Large intestine (tissue), 3 donors: ENCODE measurements around the gene GUCY1A2. TPM values are rescaled to one million over a fixed set of nuclear protein-coding genes. Genes with fewer than 3 reads are reported as not detected.

ENCODE experiments used
- DNase-seq, 2 donors: peaks; one replicate each; pipeline versions ENCODE4 v3.0.0 to v3.0.0-alpha.2; 2013
- H3K27ac ChIP-seq: one replicate; pipeline ENCODE4 v1.5.1; 2013; ENCODE audit warnings: low read length
- H3K27me3 ChIP-seq: 2 replicates; pipeline ENCODE4 v1.6.1; 2013; ENCODE audit warnings: low read length; ENCODE audit not compliant: control insufficient read depth, insufficient read depth
- H3K36me3 ChIP-seq: 2 replicates; pipeline ENCODE4 v1.6.1; 2013; ENCODE audit warnings: low read length; ENCODE audit not compliant: control insufficient read depth, insufficient read depth
- H3K4me1 ChIP-seq: one replicate; pipeline ENCODE4 v1.6.1; 2013; ENCODE audit warnings: low read length; ENCODE audit not compliant: control insufficient read depth, insufficient read depth
- H3K4me3 ChIP-seq: one replicate; pipeline ENCODE4 v1.5.1; 2013; ENCODE audit warnings: low read length
- H3K9me3 ChIP-seq: one replicate; pipeline ENCODE4 v1.6.1; 2013; ENCODE audit warnings: mild to moderate bottlenecking, low read depth, low read length, moderate library complexity; ENCODE audit not compliant: control insufficient read depth
- WGBS: methylation state at CpG from one replicate; pipeline ENCODE4 v1.1.5; 2013; ENCODE audit warnings: low lambda C conversion rate; ENCODE audit not compliant: insufficient coverage; 5-methylcytosine and 5-hydroxymethylcytosine counted together
- polyA plus RNA-seq: library from polyadenylated mRNA; unstranded; fragments of 120-200 nt; gene quantifications from one replicate; pipeline ENCODE4 v1.2.1, GENCODE V29; 2013

Gene GUCY1A2
- polyA plus RNA-seq, 1 donor = 4.0 TPM

DNA sequence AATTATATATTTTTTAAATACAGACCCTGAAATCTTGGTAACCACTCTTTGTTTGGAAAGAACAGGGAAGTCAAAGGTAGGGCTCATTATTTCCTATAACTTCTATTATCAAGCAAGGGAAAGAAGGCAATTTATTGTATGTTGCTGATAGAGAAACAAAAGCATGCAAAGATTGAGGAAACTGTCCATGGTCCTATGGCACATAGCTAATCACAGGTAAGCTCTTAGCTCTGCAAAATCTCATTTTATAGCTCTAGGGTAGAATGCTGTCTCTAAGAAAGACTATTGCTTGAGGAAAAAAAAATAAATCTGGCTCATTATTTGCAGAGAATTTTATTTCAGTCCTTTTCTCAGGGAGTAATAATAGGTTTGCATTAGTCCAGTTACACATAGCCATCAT lies 7.4 kb upstream of the GUCY1A2 start:
- Histone ChIP-seq H3K4me1 (no peaks in the 10 kb centered on the region), H3K36me3 (no peaks in the 10 kb centered on the region), H3K27ac (no peak overlapping the region), H3K9me3 (no peaks in the 10 kb centered on the region), H3K27me3 (no peaks in the 10 kb centered on the region), H3K4me3 (no peak overlapping the region)
- no peak for DNase-seq

DNA sequence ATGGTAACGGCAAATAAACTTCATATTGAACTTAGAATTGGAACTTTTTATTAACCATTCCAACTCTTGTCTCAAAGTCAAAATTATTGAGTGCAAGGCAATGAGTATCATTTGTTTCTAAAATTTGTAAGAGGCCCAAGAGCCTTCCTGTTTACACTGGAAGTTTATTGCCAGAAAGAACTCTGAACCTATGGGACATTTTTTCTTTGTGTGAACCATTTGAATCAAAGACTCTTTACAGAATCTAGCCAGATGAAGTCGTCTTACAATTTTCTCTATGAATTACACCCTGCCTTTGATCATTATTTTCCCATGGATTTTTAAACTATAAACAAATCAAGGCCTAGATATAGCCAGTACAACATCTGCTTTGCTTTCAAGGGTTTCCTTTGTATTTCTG lies 2.3 kb upstream of the GUCY1A2 start:
- H3K9me3 ChIP-seq = no peaks in the 10 kb centered on the region
- WGBS = 60% methylated on average over 2 of the region's 2 CpGs

DNA sequence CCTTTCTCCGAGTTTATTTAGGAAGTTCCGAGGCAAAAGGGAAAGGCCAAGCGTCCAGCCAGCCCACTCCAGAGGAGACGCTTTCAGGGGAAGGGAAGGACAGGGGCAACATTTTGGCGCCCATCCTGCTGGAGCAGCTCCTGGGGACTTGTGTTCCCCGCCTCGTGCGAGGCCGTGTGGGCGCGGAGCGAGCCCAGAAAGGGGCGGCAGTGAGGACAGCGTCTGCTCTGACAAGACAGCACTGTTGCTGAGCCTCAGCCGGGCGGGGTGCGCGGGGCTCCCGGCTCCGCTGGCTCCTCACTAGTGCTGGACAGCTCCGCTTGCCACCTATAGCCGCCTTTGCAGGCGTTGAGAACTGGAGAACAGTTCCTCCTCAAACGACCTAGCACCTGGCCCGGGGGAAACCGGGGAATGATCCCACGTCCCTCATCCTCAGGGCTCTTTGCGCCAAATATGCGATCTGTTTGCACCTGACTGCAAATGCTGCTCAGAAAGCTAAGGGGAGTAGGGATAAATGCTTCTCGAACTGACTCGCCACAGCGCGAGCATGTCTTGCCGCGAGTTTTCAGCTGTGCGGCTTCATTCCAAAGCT lies 722 bp upstream of the GUCY1A2 start:
- no peaks in the 10 kb centered on the region for H3K9me3 ChIP-seq
- no peak overlapping the region for H3K27ac ChIP-seq
- DNase-seq = peak; percentile 64 to 86
- H3K27me3 ChIP-seq = peaks cover 6% of the 10 kb centered on the region
- H3K4me3 ChIP-seq = peak overlapping the region; percentile 46
- no peaks in the 10 kb centered on the region for H3K36me3 ChIP-seq
- H3K4me1 ChIP-seq = peaks cover 14% of the 10 kb centered on the region
- no CpG with 5 or more reads among the region's 36 CpGs for WGBS

More for the DNA sequence above, 2.3 kb upstream of the GUCY1A2 start:
- Histone ChIP-seq H3K27ac (no peak overlapping the region), H3K36me3 (no peaks in the 10 kb centered on the region), H3K4me1 (peaks cover 14% of the 10 kb centered on the region), H3K27me3 (peaks cover 6% of the 10 kb centered on the region), H3K4me3 (no peak overlapping the region)
- no peak for DNase-seq

DNA sequence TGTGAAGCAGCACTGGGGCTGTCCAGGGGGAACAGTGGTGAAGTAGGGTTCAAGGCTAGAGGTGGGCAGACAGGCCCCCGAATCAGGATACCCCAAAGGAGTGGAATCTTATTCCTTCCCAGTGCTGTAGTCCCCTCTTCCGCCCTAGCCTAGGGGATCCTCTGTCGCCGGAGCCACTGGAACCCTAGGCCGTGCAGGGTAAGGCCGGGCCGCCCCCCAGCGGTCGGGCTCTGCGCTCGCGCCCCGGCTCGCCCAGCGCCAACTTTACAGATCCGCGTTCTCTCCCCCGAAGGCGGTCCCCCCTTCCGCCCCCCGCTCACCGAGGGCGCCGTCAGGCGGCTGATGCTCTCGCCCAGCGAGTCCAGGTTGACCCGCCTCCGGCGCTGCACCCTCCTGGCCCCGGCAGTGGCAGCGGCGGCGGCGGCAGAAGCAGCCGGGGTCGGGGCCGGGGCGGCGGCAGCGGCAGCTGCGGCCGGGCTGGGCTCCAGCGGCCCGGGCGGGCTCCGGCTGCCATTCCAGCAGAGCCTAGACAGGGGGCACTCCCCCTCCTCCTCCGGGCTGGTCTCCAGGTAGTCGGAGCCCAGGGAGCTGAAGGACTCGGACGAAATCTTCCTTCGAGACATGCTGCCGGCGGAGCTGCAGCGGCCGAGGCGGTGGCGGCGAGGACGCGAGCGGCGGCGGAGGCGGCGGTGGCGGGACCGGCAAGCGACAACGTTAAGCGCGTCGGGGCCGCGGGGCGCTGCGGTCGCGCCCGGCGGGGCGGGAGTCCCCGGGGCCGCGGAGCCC lies 650 bp downstream of the GUCY1A2 start:
- WGBS = no CpG with 5 or more reads among the region's 85 CpGs
- H3K27me3 ChIP-seq = peaks cover 6% of the 10 kb centered on the region
- H3K4me3 ChIP-seq = peak overlapping the region; percentile 32
- no peaks in the 10 kb centered on the region for H3K9me3 ChIP-seq
- H3K4me1 ChIP-seq = peaks cover 14% of the 10 kb centered on the region
- no peak overlapping the region for H3K27ac ChIP-seq
- H3K36me3 ChIP-seq = no peaks in the 10 kb centered on the region
- DNase-seq = peak; percentile 29 to 78

DNA sequence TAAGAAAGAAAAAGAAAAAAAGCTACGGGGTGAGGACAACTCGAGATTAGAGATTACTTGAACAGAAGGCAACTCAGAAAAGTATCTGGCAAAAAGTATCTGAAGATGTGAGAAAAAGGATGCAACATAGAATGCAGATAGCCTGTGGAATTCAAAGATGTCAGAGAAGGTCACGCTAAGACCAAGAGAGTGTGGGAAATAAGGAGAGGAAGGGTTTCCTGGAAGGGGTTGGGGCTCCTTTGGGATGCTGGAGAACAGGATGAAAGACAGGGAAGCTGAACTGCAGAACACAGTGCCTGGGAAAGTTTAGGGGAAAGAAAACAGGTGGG lies 1.2 kb downstream of the GUCY1A2 start:
- peaks cover 14% of the 10 kb centered on the region for H3K4me1 ChIP-seq
- H3K4me3 ChIP-seq = peak overlapping the region; percentile 32
- WGBS = 39% methylated on average over 2 of the region's 3 CpGs
- no peak for DNase-seq
- no peaks in the 10 kb centered on the region for H3K9me3 ChIP-seq
- no peak overlapping the region for H3K27ac ChIP-seq
- H3K36me3 ChIP-seq = no peaks in the 10 kb centered on the region
- H3K27me3 ChIP-seq = peaks cover 6% of the 10 kb centered on the region

DNA sequence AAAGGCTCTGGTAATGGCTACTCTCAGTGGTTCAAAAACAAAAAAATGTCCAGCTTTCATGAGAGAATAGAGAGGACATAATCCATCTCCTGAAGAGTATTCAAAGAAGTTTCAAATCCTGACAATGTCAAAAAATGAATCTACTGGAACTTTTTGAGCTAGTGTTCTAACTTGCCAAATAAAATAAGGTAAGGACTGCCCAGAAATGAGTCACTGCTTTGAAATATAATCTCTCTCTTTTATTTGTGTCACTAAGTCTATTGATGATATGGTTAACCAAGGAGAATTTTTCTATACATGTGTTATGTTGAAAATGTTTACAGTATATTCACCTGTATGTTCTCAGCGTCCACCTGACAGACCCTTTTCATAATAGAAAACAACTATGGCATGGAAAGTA lies 3.4 kb downstream of the GUCY1A2 start:
- Histone ChIP-seq H3K4me1 (peaks cover 14% of the 10 kb centered on the region), H3K27me3 (peaks cover 6% of the 10 kb centered on the region), H3K36me3 (no peaks in the 10 kb centered on the region), H3K9me3 (no peaks in the 10 kb centered on the region), H3K4me3 (no peak overlapping the region), H3K27ac (no peak overlapping the region)
- no peak for DNase-seq
- 100% methylated on average over 1 of the region's 1 CpG for WGBS

DNA sequence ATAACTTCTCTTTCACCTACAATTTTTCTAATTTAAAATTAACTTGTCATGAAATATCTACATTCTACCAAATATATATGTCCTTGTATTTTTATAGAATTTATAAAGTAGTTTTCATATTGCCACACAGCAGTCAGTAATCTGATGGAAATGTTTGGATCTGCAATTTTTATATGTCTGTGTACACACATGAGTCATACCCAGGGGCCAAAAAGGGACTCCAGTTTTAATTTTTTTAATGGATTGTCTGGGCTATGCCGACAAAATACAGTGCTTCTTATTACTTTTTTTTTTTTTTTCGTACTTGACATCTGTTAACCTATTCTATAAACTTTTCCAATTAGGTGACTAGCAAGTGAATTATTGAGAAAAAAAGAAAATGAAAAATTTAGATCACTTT lies 6.3 kb downstream of the GUCY1A2 start:
- Histone ChIP-seq H3K27me3 (no peaks in the 10 kb centered on the region), H3K9me3 (no peaks in the 10 kb centered on the region), H3K27ac (no peak overlapping the region), H3K4me1 (no peaks in the 10 kb centered on the region), H3K36me3 (no peaks in the 10 kb centered on the region), H3K4me3 (no peak overlapping the region)
- no peak for DNase-seq
- WGBS = 78% methylated on average over 2 of the region's 2 CpGs

DNA sequence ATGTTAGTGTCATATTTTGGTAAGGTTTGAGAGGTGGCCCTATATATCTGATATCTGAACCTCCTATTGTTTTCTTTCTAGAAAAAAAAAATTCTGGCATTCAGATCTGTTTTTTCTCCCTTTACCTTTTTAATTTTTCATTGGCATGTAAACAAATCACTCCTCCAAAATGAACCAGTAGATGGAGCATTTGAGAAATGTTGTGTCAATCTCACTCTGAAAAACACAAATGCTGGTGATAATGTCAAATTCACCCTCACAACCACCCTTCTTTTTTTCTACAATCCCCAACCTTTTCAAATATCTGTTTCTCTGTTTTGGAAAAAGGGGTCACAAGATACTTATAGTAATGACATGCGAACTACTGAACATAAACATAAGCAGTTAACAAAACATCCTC lies 9.1 kb downstream of the GUCY1A2 start:
- H3K36me3 ChIP-seq = no peaks in the 10 kb centered on the region
- no peak overlapping the region for H3K27ac ChIP-seq
- no peaks in the 10 kb centered on the region for H3K4me1 ChIP-seq
- no peak for DNase-seq
- no CpG with 5 or more reads among the region's 1 CpG for WGBS
- no peaks in the 10 kb centered on the region for H3K27me3 ChIP-seq
- no peak overlapping the region for H3K4me3 ChIP-seq
- H3K9me3 ChIP-seq = no peaks in the 10 kb centered on the region

DNA sequence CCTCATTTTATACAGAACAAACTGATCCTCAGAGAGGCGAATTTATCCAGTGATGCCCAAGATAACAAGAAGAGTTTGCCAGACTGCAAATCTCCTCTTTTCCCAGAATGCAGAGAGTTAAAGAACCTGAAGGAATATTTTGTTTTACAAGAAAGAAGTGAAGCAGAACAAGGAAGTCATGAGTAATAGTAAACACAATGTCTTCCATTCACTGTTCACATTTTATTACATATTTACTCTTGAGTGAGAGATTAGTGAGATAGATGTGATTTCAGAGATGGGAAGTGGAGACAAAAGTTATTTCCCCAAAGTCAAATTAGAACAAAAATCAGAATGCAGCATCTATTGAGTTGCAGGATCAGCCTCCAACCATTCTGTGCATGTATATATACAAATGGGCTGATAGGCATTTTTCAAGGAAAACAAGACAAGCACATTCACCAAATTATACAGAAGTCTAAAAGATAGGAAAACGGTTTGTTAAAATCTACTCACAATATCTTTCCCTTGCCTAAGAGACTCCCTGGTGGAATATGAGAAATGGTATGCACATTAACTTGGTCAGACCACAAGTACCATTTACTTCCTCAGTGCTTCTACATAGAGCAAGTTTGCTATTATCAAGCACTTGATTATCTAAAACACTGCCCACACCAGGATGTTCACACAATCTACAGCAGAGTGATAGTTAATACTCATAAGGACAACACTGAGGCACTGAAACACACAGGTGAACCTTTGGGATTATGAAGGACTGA lies 12.0 kb downstream of the GUCY1A2 start:
- Histone ChIP-seq H3K27ac (no peak overlapping the region), H3K9me3 (no peaks in the 10 kb centered on the region), H3K36me3 (no peaks in the 10 kb centered on the region), H3K27me3 (no peaks in the 10 kb centered on the region), H3K4me1 (no peaks in the 10 kb centered on the region), H3K4me3 (no peak overlapping the region)
- WGBS = no CpG with 5 or more reads among the region's 2 CpGs
- no peak for DNase-seq

DNA sequence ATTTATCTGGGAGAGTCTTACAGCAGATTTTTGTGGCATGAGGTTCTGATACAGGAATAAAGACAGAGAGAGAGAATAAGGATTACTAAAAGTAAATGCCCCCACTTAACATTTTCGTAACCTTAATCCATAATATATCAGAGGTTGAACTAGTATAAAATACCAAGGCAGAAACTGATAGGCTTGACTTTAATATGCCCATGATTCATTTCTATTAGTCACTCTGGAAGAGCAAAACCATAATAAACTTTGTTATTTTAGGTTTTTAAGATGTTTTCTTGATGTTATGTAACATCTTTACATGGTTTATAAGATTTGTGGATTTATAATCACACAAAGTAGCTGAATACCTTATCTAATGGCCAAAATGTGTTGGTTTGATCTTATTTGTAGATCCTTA lies 19.1 kb downstream of the GUCY1A2 start:
- DNase-seq = no peak
- Histone ChIP-seq H3K4me3 (no peak overlapping the region), H3K27ac (no peak overlapping the region), H3K4me1 (no peaks in the 10 kb centered on the region), H3K36me3 (no peaks in the 10 kb centered on the region), H3K27me3 (no peaks in the 10 kb centered on the region), H3K9me3 (no peaks in the 10 kb centered on the region)
- WGBS = no CpG with 5 or more reads among the region's 1 CpG
